CD4-positive, alpha-beta T cell treated with Interleukin-21 for 1 hour (primary cell): ENCODE data around the gene MYBBP1A.

ENCODE experiments used
- DNase-seq: peaks from one replicate; pipeline ENCODE4 v3.0.0-alpha.2; 2020

MYBBP1A gene

GRCh38 chr17:4565209-4566141 lies 10.3 kb upstream of the MYBBP1A start:
- peak; percentile 66 for DNase-seq

- no peak for DNase-seq
These were observed 7.1 kb upstream of the MYBBP1A start for GRCh38 chr17:4562015-4562969.

GRCh38 chr17:4560837-4561256 lies 5.7 kb upstream of the MYBBP1A start:
- no peak for DNase-seq

- DNase-seq, result no peak
These were observed 5.2 kb upstream of the MYBBP1A start, which contains the start of gene GGT6 for GRCh38 chr17:4560421-4560820. Gene GGT6, minus strand, starts transcription at chr17:4560577. Its CDS starts 56 bp downstream, at chr17:4560521.

GRCh38 chr17:4559966-4560365 lies 4.8 kb upstream of the MYBBP1A start:
- DNase-seq, result no peak

GRCh38 chr17:4559139-4559791 lies 4.1 kb upstream of the MYBBP1A start:
- no peak for DNase-seq

- DNase-seq, result no peak
These were observed 3.3 kb upstream of the MYBBP1A start for GRCh38 chr17:4558347-4558971.

GRCh38 chr17:4557626-4558346 lies 2.6 kb upstream of the MYBBP1A start:
- DNase-seq, result no peak

- DNase-seq, result no peak
These were observed 1.8 kb upstream of the MYBBP1A start for GRCh38 chr17:4556996-4557395.

GRCh38 chr17:4555873-4556759 lies 932 bp upstream of the MYBBP1A start:
- DNase-seq, result no peak

GRCh38 chr17:4554441-4554996 lies 665 bp downstream of the MYBBP1A start:
- no peak for DNase-seq

GRCh38 chr17:4553669-4554068 lies 1.5 kb downstream of the MYBBP1A start:
- DNase-seq, result no peak

GRCh38 chr17:4551796-4552525 lies 3.2 kb downstream of the MYBBP1A start:
- DNase-seq, result no peak

GRCh38 chr17:4551141-4551540 lies 4.0 kb downstream of the MYBBP1A start:
- DNase-seq, result no peak

- DNase-seq, result no peak
These were observed 4.6 kb downstream of the MYBBP1A start for GRCh38 chr17:4550534-4551039.

GRCh38 chr17:4549781-4550533 lies 5.2 kb downstream of the MYBBP1A start:
- no peak for DNase-seq

GRCh38 chr17:4548721-4549531 lies 6.3 kb downstream of the MYBBP1A start:
- DNase-seq, result no peak

- no peak for DNase-seq
These were observed 7.1 kb downstream of the MYBBP1A start for GRCh38 chr17:4548061-4548461.
